GM18502 (cell line): ENCODE measurements around the gene DCAF15.
"Not testable (repeated sequence)": the region's sequence is repeated elsewhere in the genome, so short reads cannot be mapped to it uniquely, and the experiment has no call there.

Experiments used
- ATAC-seq: cut with Tn5 transposase; IDR thresholded peaks from one replicate; pipeline ENCODE4 v1.9.1; 2021; ENCODE audit warnings: mild to moderate bottlenecking; ENCODE audit not compliant: unreplicated experiment, poor library complexity

The DCAF15 gene

DNA sequence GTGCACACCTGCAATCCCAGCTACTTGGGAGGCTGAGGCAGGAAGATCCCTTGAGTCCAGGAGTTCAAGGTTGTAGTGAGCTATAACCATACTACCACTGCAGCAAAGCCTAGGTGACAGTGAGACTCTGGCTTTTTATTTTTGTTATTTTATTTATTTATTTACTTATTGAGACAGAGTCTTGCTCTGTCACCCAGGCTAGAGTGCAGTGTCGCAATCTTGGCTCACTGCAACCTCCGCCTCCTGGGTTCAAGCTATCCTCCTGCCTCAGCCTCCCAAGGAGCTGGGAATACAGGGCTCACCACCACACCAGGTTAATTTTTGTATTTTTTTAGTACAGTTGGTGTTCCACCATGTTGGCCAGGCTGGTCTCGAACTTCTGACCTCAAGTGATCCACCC, 21.2 kb downstream of the DCAF15 start:
- not testable (repeated sequence) for ATAC-seq

DNA sequence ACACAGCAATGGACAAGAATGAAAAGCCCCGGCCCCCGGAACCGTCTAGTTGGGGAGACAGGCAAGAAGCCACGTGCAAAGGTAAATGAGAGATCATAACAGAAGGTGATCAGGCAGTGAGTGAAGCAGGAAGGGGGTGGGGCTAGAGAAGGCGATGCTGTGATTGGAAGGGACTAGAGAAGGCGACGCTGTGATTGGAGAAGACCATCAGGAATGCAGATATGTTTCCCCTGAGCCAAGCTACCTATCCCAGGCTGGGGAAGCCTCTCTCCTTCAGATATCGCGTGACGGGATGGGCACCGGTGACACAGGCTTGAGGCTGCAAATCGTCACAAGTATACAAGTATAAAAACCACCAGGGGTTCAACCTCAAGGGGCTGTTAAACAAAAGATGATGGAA, 21.8 kb downstream of the DCAF15 start:
- no peak for ATAC-seq

- no peak for ATAC-seq
These were observed 23.6 kb downstream of the DCAF15 start for GRCh38 chr19:13975870-13976269.

GRCh38 chr19:13976446-13976845, 24.1 kb downstream of the DCAF15 start:
- ATAC-seq = no peak

DNA sequence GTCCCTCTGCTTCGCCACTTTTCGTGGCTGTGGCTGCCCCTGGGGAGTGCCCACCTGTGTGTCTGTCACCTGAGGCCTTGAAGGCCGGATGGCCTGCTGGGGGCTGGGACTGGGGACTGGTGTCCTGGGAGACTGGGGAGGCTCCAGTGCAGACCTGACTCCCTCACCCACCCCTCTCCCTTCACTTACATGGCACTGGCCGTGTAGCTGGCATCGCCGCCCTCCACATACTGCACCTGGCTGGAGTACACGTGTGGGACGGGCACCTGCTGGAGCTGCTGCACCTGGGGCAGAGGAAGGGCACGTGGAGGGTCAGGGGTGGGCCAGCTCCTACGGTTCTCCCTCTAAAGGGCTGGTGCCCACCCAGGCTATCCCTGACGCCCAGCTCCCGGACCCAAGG, 25.5 kb downstream of the DCAF15 start:
- ATAC-seq = no peak

GRCh38 chr19:13978351-13979243, 26.3 kb downstream of the DCAF15 start:
- ATAC-seq = no peak

- no peak for ATAC-seq
These were observed 26.9 kb downstream of the DCAF15 start for GRCh38 chr19:13979244-13979615.

DNA sequence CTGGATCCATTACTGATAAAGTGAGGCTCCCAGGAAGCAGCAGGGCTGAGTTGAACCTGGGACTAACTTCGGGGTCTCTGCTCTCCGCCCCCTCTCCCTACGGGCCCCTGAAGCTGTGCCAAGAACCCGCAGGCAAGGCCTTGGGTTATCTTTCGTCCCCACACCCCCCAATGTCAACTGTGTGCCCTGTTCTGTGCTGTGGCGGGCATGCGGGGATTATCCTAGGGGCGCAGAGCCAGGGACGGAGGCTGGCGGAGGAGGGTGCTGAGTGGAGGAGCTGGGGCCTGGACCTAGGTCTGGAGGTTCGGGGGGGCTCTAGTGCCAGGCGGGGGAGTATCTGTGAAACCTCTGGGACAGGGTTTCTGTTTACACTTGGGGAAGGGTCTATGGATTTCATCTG, 27.4 kb downstream of the DCAF15 start:
- no peak for ATAC-seq

GRCh38 chr19:13980340-13980739, 28.0 kb downstream of the DCAF15 start:
- ATAC-seq = no peak

DNA sequence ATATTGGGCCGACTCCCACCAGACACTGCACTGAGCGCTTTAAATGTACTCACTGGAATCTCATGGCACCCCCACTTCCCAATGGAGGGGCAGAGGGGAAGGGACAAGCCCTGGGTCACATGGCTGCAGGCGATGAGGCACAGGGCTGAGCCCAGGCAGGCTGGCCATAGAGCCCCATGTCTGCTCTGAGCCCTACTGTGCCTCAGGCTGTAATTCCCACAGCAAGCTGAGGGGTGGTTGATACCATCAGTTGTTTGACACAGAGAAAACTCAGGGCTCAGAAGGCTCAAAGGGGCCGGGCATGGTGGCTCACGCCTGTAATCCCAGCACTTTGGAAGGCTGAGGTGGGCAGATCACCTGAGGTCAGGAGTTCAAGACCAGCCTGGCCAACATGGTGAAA, 28.7 kb downstream of the DCAF15 start:
- ATAC-seq = no peak

DNA sequence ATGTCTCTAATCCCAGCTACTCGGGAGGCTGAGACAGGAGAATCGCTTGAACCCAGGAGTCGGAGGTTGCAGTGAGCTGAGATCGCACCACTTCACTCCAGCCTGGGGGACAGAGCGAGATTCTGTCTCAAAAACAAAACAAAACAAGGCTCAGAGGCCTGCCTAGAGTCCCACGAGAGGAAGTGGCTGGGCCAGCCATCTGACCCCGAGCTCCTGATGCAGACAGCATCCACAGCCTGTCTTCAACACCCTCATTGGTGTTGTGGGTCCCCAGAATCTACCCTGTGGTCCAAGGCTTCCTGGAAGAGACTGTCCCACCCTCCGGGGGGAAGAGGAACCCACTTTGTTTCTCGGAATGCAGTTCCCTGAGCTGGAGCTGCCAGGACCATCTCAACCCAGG, 29.2 kb downstream of the DCAF15 start:
- no peak for ATAC-seq

- no peak for ATAC-seq
These were observed 29.7 kb downstream of the DCAF15 start for GRCh38 chr19:13981988-13982501.

DNA sequence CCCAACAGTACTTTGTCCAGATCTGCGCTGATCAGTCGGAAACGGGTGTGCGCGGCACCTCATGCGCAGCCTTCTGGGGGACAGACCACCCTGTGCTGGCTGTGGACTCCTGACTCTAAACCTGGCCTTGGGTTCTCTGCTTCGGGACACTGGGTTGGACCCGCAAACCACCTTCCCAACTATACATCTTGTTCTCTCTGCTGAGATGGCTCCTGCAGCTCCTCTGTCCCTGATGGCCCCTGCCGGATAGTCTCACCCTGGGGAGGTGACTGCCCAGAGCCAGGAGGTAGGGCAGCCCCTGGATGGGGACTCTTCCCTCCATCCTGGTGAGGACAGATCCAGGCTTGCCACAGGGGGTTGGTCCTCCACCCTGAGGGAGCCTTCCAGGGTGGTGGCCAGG, 30.5 kb downstream of the DCAF15 start:
- ATAC-seq = no peak

DNA sequence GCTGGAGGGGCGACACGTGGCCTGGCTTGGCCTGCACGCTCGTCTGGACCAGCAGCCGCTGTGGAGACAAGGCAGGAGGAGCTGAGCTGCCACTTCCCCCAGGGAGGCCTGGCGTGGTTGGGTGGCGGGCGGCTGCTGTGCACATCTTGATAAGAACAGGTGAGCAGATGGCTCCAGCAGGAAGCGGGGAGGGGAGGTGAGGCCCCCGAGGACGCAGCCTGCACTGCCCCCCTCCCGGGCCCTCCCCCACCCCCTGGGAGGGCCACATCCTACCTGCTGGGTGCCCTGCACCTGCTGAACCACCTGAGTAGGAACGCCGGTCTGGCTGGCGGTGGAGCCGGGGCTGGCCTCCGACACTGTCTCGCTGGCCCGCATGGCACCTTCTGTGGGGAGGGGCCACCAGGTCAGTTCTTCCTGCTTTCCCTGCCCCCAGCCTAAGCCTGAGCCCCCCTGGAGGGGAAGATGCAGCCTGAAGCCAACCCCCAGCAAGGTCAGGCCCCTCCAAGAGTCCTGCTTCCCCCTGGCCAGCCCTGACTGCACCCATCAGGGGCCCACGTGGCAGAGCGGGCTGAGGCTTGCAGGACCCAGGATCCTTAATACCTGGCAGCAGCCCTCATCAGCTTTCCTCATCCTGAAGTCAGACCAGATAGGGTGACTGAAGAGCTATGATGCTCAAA, 31.0 kb downstream of the DCAF15 start:
- ATAC-seq = no peak

GRCh38 chr19:13984186-13984585, 31.9 kb downstream of the DCAF15 start:
- no peak for ATAC-seq

DNA sequence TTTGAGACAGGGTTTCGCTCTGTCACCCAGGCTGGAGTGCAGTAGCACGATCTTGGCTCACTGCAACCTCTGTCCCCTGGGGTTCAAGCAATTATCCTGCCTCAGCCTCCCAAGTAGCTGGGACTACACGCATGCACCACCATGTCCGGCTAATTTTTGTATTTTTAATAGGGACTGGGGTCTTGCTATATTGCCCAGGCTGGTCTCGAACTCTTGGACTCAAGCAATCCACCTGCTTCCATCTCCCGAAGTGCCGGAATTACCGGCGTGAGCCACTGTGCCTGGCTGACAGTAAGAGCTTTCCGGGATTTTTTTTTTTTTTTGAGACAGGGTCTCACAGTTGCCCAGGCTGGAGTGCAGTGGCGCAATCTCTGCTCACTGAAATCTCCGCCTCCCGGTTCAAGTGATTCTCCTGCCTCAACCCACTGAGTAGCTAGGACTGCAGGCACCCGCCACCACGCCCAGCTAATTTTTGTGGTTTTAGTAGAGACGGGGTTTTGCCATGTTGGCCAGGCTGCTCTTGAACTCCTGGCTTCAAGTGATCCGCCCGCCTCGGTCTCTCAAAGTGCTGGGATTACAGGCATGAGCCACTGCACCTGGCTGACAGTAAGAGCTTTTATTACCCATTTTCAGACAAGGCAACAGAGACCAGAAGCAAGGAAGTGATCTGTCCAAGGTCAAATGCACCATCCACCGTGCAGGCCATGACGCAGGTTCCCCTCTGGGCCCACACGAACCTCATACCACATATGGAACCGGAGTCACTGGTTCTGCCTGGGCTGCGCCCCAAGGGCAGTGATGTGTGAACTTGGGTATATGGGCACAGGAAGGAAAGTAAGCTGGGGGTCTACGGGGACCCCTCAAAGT, 32.8 kb downstream of the DCAF15 start:
- no peak for ATAC-seq

- ATAC-seq = peak; percentile 30
These were observed 33.5 kb downstream of the DCAF15 start for GRCh38 chr19:13985771-13986347.

- peak; percentile 75 for ATAC-seq
These were observed 34.1 kb downstream of the DCAF15 start for GRCh38 chr19:13986348-13986904.

- no peak for ATAC-seq
These were observed 35.0 kb downstream of the DCAF15 start for GRCh38 chr19:13987101-13987890.
